ENCODE measurements around the gene CYBA.

CYBA gene

GRCh38 chr16:88645941-88646340 lies 4.9 kb downstream of the CYBA start:
- ChIA-PET CTCF (no interaction called here), POLR2A (interaction anchor here (1.2 kb wide), 1 partner anchor 9 kb away, joined by 3 read pairs; no protein-coding TSS in a partner anchor)
- no peak for TF ChIP-seq L3MBTL2 (conservative IDR thresholded peaks at IDR 0.05)
- TF ChIP-seq ELF4 (IDR thresholded peaks at IDR 0.05): no peak
- TF ChIP-seq PKNOX1 (IDR thresholded peaks at IDR 0.05): no peak
- TF ChIP-seq CTBP1 (IDR thresholded peaks at IDR 0.05; ENCODE audit: borderline replicate concordance): no peak
- no peak for TF ChIP-seq ZNF384 (IDR thresholded peaks at IDR 0.05)
- no peak for TF ChIP-seq FOXK2 (IDR thresholded peaks at IDR 0.05)
- no peak for TF ChIP-seq ARNT (IDR thresholded peaks at IDR 0.05)
- TF ChIP-seq HDGF (IDR thresholded peaks at IDR 0.05; ENCODE audit: borderline replicate concordance): no peak
- TF ChIP-seq SUZ12 (IDR thresholded peaks at IDR 0.05): no peak
- no peak for TF ChIP-seq BHLHE40 (IDR thresholded peaks at IDR 0.05; ENCODE audit: borderline replicate concordance)
- no peak for TF ChIP-seq TARDBP (IDR thresholded peaks at IDR 0.05)
- no peak for TF ChIP-seq FOXA1 (IDR thresholded peaks at IDR 0.05)
- no peak for TF ChIP-seq NFRKB (IDR thresholded peaks at IDR 0.05)
- no peak for DNase-seq (ENCODE audit: extremely low spot score)

- CTCF ChIA-PET: no interaction called here
- POLR2A ChIA-PET: no interaction called here
- TF ChIP-seq FOXK2 (IDR thresholded peaks at IDR 0.05) (no peak), L3MBTL2 (conservative IDR thresholded peaks at IDR 0.05) (no peak), SUZ12 (IDR thresholded peaks at IDR 0.05) (no peak), CTBP1 (IDR thresholded peaks at IDR 0.05; ENCODE audit: borderline replicate concordance) (no peak), TARDBP (IDR thresholded peaks at IDR 0.05) (no peak), PKNOX1 (IDR thresholded peaks at IDR 0.05) (no peak), ELF4 (IDR thresholded peaks at IDR 0.05) (no peak), NFRKB (IDR thresholded peaks at IDR 0.05) (no peak), FOXM1 (IDR thresholded peaks at IDR 0.05; ENCODE audit: borderline replicate concordance) (no peak), FOXA1 (IDR thresholded peaks at IDR 0.05) (no peak), HDGF (IDR thresholded peaks at IDR 0.05; ENCODE audit: borderline replicate concordance) (no peak)
- no peak for DNase-seq (ENCODE audit: extremely low spot score)
These were observed 5.4 kb downstream of the CYBA start for GRCh38 chr16:88645455-88645854.

- TF ChIP-seq FOXM1 (IDR thresholded peaks at IDR 0.05; ENCODE audit: borderline replicate concordance) (no peak), NFRKB (IDR thresholded peaks at IDR 0.05) (no peak), TARDBP (IDR thresholded peaks at IDR 0.05) (no peak), ARNT (IDR thresholded peaks at IDR 0.05) (no peak), HDGF (IDR thresholded peaks at IDR 0.05; ENCODE audit: borderline replicate concordance) (no peak), PKNOX1 (IDR thresholded peaks at IDR 0.05) (no peak), FOXK2 (IDR thresholded peaks at IDR 0.05) (no peak), CTBP1 (IDR thresholded peaks at IDR 0.05; ENCODE audit: borderline replicate concordance) (no peak), L3MBTL2 (conservative IDR thresholded peaks at IDR 0.05) (no peak), SP1 (IDR thresholded peaks at IDR 0.05) (no peak), ELF4 (IDR thresholded peaks at IDR 0.05) (no peak), FOXA1 (IDR thresholded peaks at IDR 0.05) (no peak), ZNF384 (IDR thresholded peaks at IDR 0.05) (no peak), SUZ12 (IDR thresholded peaks at IDR 0.05) (no peak), BHLHE40 (IDR thresholded peaks at IDR 0.05; ENCODE audit: borderline replicate concordance) (no peak), LEF1 (IDR thresholded peaks at IDR 0.05; ENCODE audit: borderline replicate concordance) (no peak)
- POLR2A ChIA-PET: no interaction called here
- CTCF ChIA-PET: no interaction called here
- no peak for DNase-seq (ENCODE audit: extremely low spot score)
These were observed 7.3 kb downstream of the CYBA start for GRCh38 chr16:88643644-88643932.

- CTCF ChIA-PET: no interaction called here
- POLR2A ChIA-PET: no interaction called here
- DNase-seq (ENCODE audit: extremely low spot score): no peak
- TF ChIP-seq SP1 (IDR thresholded peaks at IDR 0.05): no peak
- TF ChIP-seq TARDBP (IDR thresholded peaks at IDR 0.05): no peak
- TF ChIP-seq CTBP1 (IDR thresholded peaks at IDR 0.05; ENCODE audit: borderline replicate concordance): no peak
- no peak for TF ChIP-seq ELF4 (IDR thresholded peaks at IDR 0.05)
- no peak for TF ChIP-seq HDGF (IDR thresholded peaks at IDR 0.05; ENCODE audit: borderline replicate concordance)
- TF ChIP-seq NFRKB (IDR thresholded peaks at IDR 0.05): no peak
- TF ChIP-seq FOXK2 (IDR thresholded peaks at IDR 0.05): no peak
- no peak for TF ChIP-seq BHLHE40 (IDR thresholded peaks at IDR 0.05; ENCODE audit: borderline replicate concordance)
- no peak for TF ChIP-seq L3MBTL2 (conservative IDR thresholded peaks at IDR 0.05)
- no peak for TF ChIP-seq SUZ12 (IDR thresholded peaks at IDR 0.05)
- TF ChIP-seq PKNOX1 (IDR thresholded peaks at IDR 0.05): no peak
- no peak for TF ChIP-seq ARNT (IDR thresholded peaks at IDR 0.05)
These were observed 7.8 kb downstream of the CYBA start for GRCh38 chr16:88642881-88643643.

GRCh38 chr16:88640498-88641247 lies 10.2 kb downstream of the CYBA start:
- ChIA-PET CTCF (interaction anchor here (0.6 kb wide), 1 partner anchor 27 kb away, joined by 3 read pairs; no protein-coding TSS in a partner anchor), POLR2A (no interaction called here)
- TF ChIP-seq TARDBP (IDR thresholded peaks at IDR 0.05) (no peak), L3MBTL2 (conservative IDR thresholded peaks at IDR 0.05) (no peak)

More at GRCh38 chr16:88640498-88641247, 10.2 kb downstream of the CYBA start:
- DNase-seq (ENCODE audit: extremely low spot score): no peak

Measured in HEK293T (cell line).